HepG2 (cell line): ENCODE measurements around the gene CEBPE.

Experiments used
- MIER2 ChIP-seq: IDR thresholded peaks from 2 replicates; pipeline ENCODE4 v1.6.1; 2016; ENCODE audit warnings: missing biosample characterization, missing genetic modification reagents
- NR1H2 ChIP-seq: sonication (generic); formaldehyde crosslinking; IDR thresholded peaks from 2 replicates; pipeline ENCODE4 v1.8.1; 2022; ENCODE audit warnings: low read depth, missing genetic modification reagents, borderline replicate concordance
- POLR2A ChIP-seq, 2 experiments: IDR thresholded peaks; 2 replicates each; pipeline ENCODE4 v1.6.1; 2011; ENCODE audit warnings: low read depth in 2 of 2, low read length in 2 of 2, mild to moderate bottlenecking in 1 of 2, moderate library complexity in 1 of 2; ENCODE audit not compliant: insufficient read depth in 1 of 2
- RAD21 ChIP-seq: fragments of 450-650 bp; formaldehyde crosslinking; IDR thresholded peaks from 2 replicates; pipeline ENCODE4 v1.5.0; 2020; ENCODE audit warnings: mild to moderate bottlenecking

GRCh38 chr14:23143911-23144310, 24.9 kb upstream of the CEBPE start:
- TF ChIP-seq RAD21 (CRISPR knock-in tag) (no peak), NR1H2 (CRISPR knock-in tag) (no peak), MIER2 (no peak), POLR2A (IDR thresholded peaks at IDR 0.05; ENCODE audit: insufficient read depth in 1 of 2, low read depth in 2 of 2, low read length in 2 of 2) (no peak)
